Chondrocyte (in vitro differentiated cells): ENCODE data around the gene C11orf16. TPM values are rescaled to one million over a fixed set of nuclear protein-coding genes. Genes with fewer than 3 reads are reported as not detected.

ENCODE experiments used
- total RNA-seq: library from RNA; stranded (reverse); gene quantifications from 3 replicates; pipeline ENCODE4 v1.2.1, GENCODE V29; 2021

The C11orf16 gene
- total RNA-seq, 1 donor from 2014 or later: not detected

Other genes starting within 250 kb of the C11orf16 start
- gene AKIP1, start 21.8 kb downstream of the C11orf16 start, total RNA-seq: 24.0 to 30.1 TPM (median 29.3 TPM) in 3 replicates
- gene ASCL3, start 10.1 kb upstream of the C11orf16 start, total RNA-seq: not detected in 3 replicates
- gene TMEM9B, start 31.5 kb upstream of the C11orf16 start, total RNA-seq: 20.7 to 28.2 TPM (median 22.5 TPM) in 3 replicates
- gene NRIP3, start 71.1 kb upstream of the C11orf16 start, total RNA-seq: 1.6 to 3.5 TPM (median 2.9 TPM) in 3 replicates
- 2.0 to 5.0 TPM (median 4.6 TPM) in 3 replicates for gene SCUBE2, start 158.7 kb upstream of the C11orf16 start, total RNA-seq